ENCODE results near the gene BOLA1. TPM values are rescaled to one million over a fixed set of nuclear protein-coding genes. Genes with fewer than 3 reads are reported as not detected.

The BOLA1 gene
- total and polyA plus RNA-seq, 2 of the 13 experiments (the other 11 are each of a cell fraction or from before 2014, with no cell fraction given): 3.2 to 4.2 TPM

DNA sequence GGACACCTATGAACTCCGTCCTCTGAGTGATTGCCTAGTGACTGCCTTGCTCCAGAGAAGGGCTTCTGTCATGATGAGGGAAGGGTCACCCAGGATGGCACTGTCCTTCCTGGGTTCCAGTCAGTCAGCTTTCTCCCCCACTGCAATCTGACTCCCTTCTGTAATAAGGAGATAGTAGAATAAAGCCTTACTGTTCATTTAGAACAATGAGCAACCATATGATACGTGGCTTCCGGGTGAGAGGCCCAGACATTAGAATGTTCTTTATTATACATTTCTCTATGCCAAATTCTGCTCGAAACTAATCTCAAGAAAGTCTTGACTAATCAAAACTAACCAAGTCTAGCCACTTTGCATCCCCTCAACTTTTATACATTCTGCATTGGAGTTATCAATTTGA is 45.8 kb downstream of the BOLA1 start:
- Histone ChIP-seq H3K9me3 (ENCODE audit: low read length) (no peaks in the 10 kb centered on the region), H3K4me1 (ENCODE audit: insufficient read depth, low read length) (peaks cover 6% of the 10 kb centered on the region; the same call in 1 of the 2 replicates), H3K9ac (ENCODE audit: insufficient read depth, low read depth, low read length) (no peak overlapping the region), H3K79me2 (ENCODE audit: insufficient read depth, low read length) (no peaks in the 10 kb centered on the region), H3K27me3 (ENCODE audit: control insufficient read depth in 1 of 2, insufficient read depth in 2 of 2, low read length in 2 of 2) (no peaks in the 10 kb centered on the region), H2AFZ (ENCODE audit: low read length) (no peak overlapping the region), H3K27ac (ENCODE audit: extremely low read length, insufficient read depth, low read length) (no peak overlapping the region), H3K4me2 (ENCODE audit: low read depth, low read length) (no peak overlapping the region), H3K36me3 (replicated peaks in 1 of 2; ENCODE audit: control insufficient read depth in 1 of 2, insufficient read depth in 2 of 2, low read length in 2 of 2) (peaks cover 13 to 43% of the 10 kb centered on the region in 2 experiments; a peak in 4 of 5 replicates), H3K4me3 (replicated peaks in 1 of 3; ENCODE audit: insufficient read depth in 1 of 3, low read depth in 2 of 3, low read length in 3 of 3) (no peak overlapping the region), H4K20me1 (ENCODE audit: insufficient read depth, low read length) (no peaks in the 10 kb centered on the region)
- ChIA-PET CTCF (ENCODE audit: low intra/inter-chr PET ratio, low total read pairs) (no interaction called here), POLR2A (interaction anchor here (1.2 kb wide), 1 partner anchor 17 kb away, joined by 4 read pairs; no protein-coding TSS in a partner anchor)
- intact Hi-C loops (cut with micrococcal nuclease; ENCODE audit: unreplicated experiment) (no loop called here), in situ Hi-C loops (cut with HindIII; ENCODE audit: extremely low pct_ligation_motif_present, low pct_unique_long_range_greater_than_20kb) (no loop called here)
- no peak for ATAC-seq
- TF ChIP-seq ZNF510 (CRISPR knock-in tag; IDR thresholded peaks at IDR 0.05; ENCODE audit: low read depth) (no peak), SPEN (CRISPR knock-in tag; IDR thresholded peaks at IDR 0.05; ENCODE audit: low read depth) (no peak), ZNF251 (CRISPR knock-in tag; IDR thresholded peaks at IDR 0.05) (no peak), ZNF772 (CRISPR knock-in tag; IDR thresholded peaks at IDR 0.05) (no peak), ZBTB20 (CRISPR knock-in tag; IDR thresholded peaks at IDR 0.05; ENCODE audit: borderline replicate concordance, low read depth) (no peak), MYNN (CRISPR knock-in tag; IDR thresholded peaks at IDR 0.05; ENCODE audit: low read depth) (no peak), ZNF850 (CRISPR knock-in tag; conservative IDR thresholded peaks at IDR 0.05) (no peak), DMAP1 (CRISPR knock-in tag; IDR thresholded peaks at IDR 0.05) (no peak), SRSF9 (IDR thresholded peaks at IDR 0.05; ENCODE audit: borderline replicate concordance, insufficient read depth, low read depth, low read length, poor library complexity, severe bottlenecking) (no peak), RCOR2 (CRISPR knock-in tag; IDR thresholded peaks at IDR 0.05) (no peak), ZNF777 (CRISPR knock-in tag; IDR thresholded peaks at IDR 0.05) (no peak), ONECUT2 (CRISPR knock-in tag; IDR thresholded peaks at IDR 0.05) (no peak), SIX4 (CRISPR knock-in tag; IDR thresholded peaks at IDR 0.05) (no peak), YEATS2 (CRISPR knock-in tag; IDR thresholded peaks at IDR 0.05; ENCODE audit: borderline replicate concordance) (no peak), KLF16 (CRISPR knock-in tag; IDR thresholded peaks at IDR 0.05) (no peak)
- TF ChIP-seq, protein P1, sequence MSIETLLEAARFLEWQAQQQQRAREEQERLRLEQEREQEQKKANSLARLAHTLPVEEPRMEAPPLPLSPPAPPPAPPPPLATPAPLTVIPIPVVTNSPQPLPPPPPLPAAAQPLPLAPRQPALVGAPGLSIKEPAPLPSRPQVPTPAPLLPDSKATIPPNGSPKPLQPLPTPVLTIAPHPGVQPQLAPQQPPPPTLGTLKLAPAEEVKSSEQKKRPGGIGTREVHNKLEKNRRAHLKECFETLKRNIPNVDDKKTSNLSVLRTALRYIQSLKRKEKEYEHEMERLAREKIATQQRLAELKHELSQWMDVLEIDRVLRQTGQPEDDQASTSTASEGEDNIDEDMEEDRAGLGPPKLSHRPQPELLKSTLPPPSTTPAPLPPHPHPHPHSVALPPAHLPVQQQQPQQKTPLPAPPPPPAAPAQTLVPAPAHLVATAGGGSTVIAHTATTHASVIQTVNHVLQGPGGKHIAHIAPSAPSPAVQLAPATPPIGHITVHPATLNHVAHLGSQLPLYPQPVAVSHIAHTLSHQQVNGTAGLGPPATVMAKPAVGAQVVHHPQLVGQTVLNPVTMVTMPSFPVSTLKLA (IDR thresholded peaks at IDR 0.05): no peak
- TF ChIP-seq, protein P2, sequence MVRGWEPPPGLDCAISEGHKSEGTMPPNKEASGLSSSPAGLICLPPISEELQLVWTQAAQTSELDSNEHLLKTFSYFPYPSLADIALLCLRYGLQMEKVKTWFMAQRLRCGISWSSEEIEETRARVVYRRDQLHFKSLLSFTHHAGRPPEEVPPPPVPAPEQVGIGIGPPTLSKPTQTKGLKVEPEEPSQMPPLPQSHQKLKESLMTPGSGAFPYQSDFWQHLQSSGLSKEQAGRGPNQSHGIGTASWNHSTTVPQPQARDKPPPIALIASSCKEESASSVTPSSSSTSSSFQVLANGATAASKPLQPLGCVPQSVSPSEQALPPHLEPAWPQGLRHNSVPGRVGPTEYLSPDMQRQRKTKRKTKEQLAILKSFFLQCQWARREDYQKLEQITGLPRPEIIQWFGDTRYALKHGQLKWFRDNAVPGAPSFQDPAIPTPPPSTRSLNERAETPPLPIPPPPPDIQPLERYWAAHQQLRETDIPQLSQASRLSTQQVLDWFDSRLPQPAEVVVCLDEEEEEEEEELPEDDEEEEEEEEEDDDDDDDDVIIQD (CRISPR knock-in tag; IDR thresholded peaks at IDR 0.05; ENCODE audit: low read depth): no peak
- TF ChIP-seq, protein P3, sequence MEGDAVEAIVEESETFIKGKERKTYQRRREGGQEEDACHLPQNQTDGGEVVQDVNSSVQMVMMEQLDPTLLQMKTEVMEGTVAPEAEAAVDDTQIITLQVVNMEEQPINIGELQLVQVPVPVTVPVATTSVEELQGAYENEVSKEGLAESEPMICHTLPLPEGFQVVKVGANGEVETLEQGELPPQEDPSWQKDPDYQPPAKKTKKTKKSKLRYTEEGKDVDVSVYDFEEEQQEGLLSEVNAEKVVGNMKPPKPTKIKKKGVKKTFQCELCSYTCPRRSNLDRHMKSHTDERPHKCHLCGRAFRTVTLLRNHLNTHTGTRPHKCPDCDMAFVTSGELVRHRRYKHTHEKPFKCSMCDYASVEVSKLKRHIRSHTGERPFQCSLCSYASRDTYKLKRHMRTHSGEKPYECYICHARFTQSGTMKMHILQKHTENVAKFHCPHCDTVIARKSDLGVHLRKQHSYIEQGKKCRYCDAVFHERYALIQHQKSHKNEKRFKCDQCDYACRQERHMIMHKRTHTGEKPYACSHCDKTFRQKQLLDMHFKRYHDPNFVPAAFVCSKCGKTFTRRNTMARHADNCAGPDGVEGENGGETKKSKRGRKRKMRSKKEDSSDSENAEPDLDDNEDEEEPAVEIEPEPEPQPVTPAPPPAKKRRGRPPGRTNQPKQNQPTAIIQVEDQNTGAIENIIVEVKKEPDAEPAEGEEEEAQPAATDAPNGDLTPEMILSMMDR (CRISPR knock-in tag; IDR thresholded peaks at IDR 0.05): no peak
- BruUV-seq (replicated peaks): no TSS peak
- DNase-seq (ENCODE audit: low spot score): no peak
- no peak for FAIRE-seq
- whole genome bisulfite sequencing (ENCODE audit: low lambda C conversion rate): 97% methylated on average over 4 of the region's 4 CpGs

Data from HepG2 (cell line).